Endothelial cell of umbilical vein (primary cell): Measurements from ENCODE around the gene RSKR. TPM values are rescaled to one million over a fixed set of nuclear protein-coding genes. Genes with fewer than 3 reads are reported as not detected.

Experiments used
- BruUV-seq: library from RNA; stranded (reverse); fragments of 400-500 nt; replicated peaks from 2 replicates; lab custom pipeline; 2021; lab: Mats Ljungman, UMichigan
- CTCF ChIA-PET: fragments of 300-600, 350-600 bp; sonication (Branson Sonifier 250); formaldehyde crosslinking; loops from one replicate; lab custom pipeline; 2021; ENCODE audit warnings: antibody characterized with exemption, inconsistent platforms; lab: Charles Lee
- POLR2A ChIA-PET: fragments of 300-600, 350-600 bp; sonication (Branson Sonifier 250); formaldehyde crosslinking; loops from one replicate; lab custom pipeline; 2021; ENCODE audit warnings: antibody characterized with exemption, inconsistent platforms; lab: Charles Lee
- DNase-seq: peaks from one replicate; pipeline ENCODE4 v3.0.0-alpha.2; 2011; ENCODE audit warnings: low read depth, low spot score
- FAIRE-seq: peaks from 2 replicates; lab custom pipeline; 2011; peaks lifted over from hg19 to GRCh38; lab: Jason Lieb, UNC
- H2AFZ ChIP-seq: 2 replicates; pipeline ENCODE4 v1.6.0; 2012; ENCODE audit warnings: low read depth, low read length, control low read depth, inconsistent platforms
- H3K27ac ChIP-seq: 2 replicates; pipeline ENCODE4 v1.5.1; 2011; ENCODE audit warnings: low read depth, mild to moderate bottlenecking, control low read depth, low read length, moderate library complexity; ENCODE audit not compliant: insufficient read depth
- H3K27me3 ChIP-seq, 2 experiments: 2 replicates each; pipeline versions ENCODE4 v1.6.0 to v1.6.1; 2011; ENCODE audit warnings: low read length in 2 of 2, mixed read lengths in 1 of 2; ENCODE audit not compliant: control insufficient read depth in 2 of 2, insufficient read depth in 2 of 2
- H3K36me3 ChIP-seq, 2 experiments: 2 replicates in 1 of 2; 3 replicates in 1 of 2; pipeline ENCODE4 v1.5.1; 2011; ENCODE audit warnings: low read length in 2 of 2, mild to moderate bottlenecking in 1 of 2, moderate library complexity in 1 of 2; ENCODE audit not compliant: control insufficient read depth in 2 of 2, insufficient read depth in 2 of 2; ENCODE audit errors: extremely low read depth in 1 of 2
- H3K4me1 ChIP-seq: 3 replicates; pipeline ENCODE4 v1.5.1; 2011; ENCODE audit warnings: mild to moderate bottlenecking, low read length; ENCODE audit not compliant: control insufficient read depth, insufficient read depth; ENCODE audit errors: extremely low read depth
- H3K4me2 ChIP-seq: 2 replicates; pipeline ENCODE4 v1.6.1; 2011; ENCODE audit warnings: low read length, control low read depth, mixed read lengths; ENCODE audit not compliant: insufficient read depth
- H3K4me3 ChIP-seq, 3 experiments: fragments of 200-600 bp in 1 of 3; sonication (generic), shearing (Covaris generic) in 1 of 3; replicated peaks in 1 of 3; 2 replicates each; pipeline ENCODE4 v1.5.1; 2011 to 2016; ENCODE audit warnings: control low read depth in 3 of 3, low read length in 3 of 3, mild to moderate bottlenecking in 2 of 3, inconsistent platforms in 1 of 3, low read depth in 1 of 3, moderate library complexity in 1 of 3; ENCODE audit not compliant: insufficient read depth in 1 of 3
- H3K79me2 ChIP-seq: 2 replicates; pipeline ENCODE4 v1.6.0; 2012; ENCODE audit warnings: low read length, inconsistent platforms; ENCODE audit not compliant: control insufficient read depth, insufficient read depth
- H3K9ac ChIP-seq: replicated peaks from 2 replicates; pipeline ENCODE3; 2011; ENCODE audit warnings: low read length, control low read depth; ENCODE audit not compliant: insufficient read depth; ENCODE audit errors: extremely low read depth
- H3K9me1 ChIP-seq: replicated peaks from 3 replicates; pipeline ENCODE4 v1.6.0; 2011; ENCODE audit warnings: mild to moderate bottlenecking, low read length; ENCODE audit not compliant: control insufficient read depth, insufficient read depth; ENCODE audit errors: extremely low read depth
- H3K9me3 ChIP-seq: replicated peaks from 2 replicates; pipeline ENCODE4 v1.5.1; 2012; ENCODE audit warnings: low read length, inconsistent platforms; ENCODE audit not compliant: control insufficient read depth, insufficient read depth
- H4K20me1 ChIP-seq: replicated peaks from 2 replicates; pipeline ENCODE3; 2011; ENCODE audit warnings: mild to moderate bottlenecking, low read length; ENCODE audit not compliant: control insufficient read depth, insufficient read depth; ENCODE audit errors: extremely low read depth
- CTCF ChIP-seq, 2 donors: IDR thresholded peaks; 1 replicate in 1 of 2; 2 replicates in 1 of 2; pipeline ENCODE4 v1.5.1; 2011; ENCODE audit warnings: low read length in 2 of 2, mild to moderate bottlenecking in 2 of 2, moderate library complexity in 2 of 2, control low read depth in 1 of 2, inconsistent platforms in 1 of 2, low read depth in 1 of 2; ENCODE audit not compliant: insufficient read depth in 1 of 2; ENCODE audit errors: extremely low read depth in 1 of 2
- EZH2 ChIP-seq: IDR thresholded peaks from 2 replicates; pipeline ENCODE4 v1.6.1; 2012; ENCODE audit warnings: borderline replicate concordance, low read depth, mild to moderate bottlenecking, moderate library complexity, low read length, inconsistent platforms; ENCODE audit not compliant: severe bottlenecking
- FOS ChIP-seq: IDR thresholded peaks from 2 replicates; pipeline ENCODE4 v1.6.1; 2011; ENCODE audit warnings: mild to moderate bottlenecking, low read length, moderate library complexity, borderline replicate concordance; ENCODE audit not compliant: insufficient read depth
- GATA2 ChIP-seq: IDR thresholded peaks from 2 replicates; pipeline ENCODE4 v1.7.0; 2011; ENCODE audit warnings: low read depth, mild to moderate bottlenecking, moderate library complexity, mixed read lengths, low read length; ENCODE audit not compliant: insufficient read length, insufficient read depth
- JUN ChIP-seq: IDR thresholded peaks from 2 replicates; pipeline ENCODE4 v1.6.1; 2011; ENCODE audit warnings: borderline replicate concordance, low read depth; ENCODE audit not compliant: insufficient read length, insufficient read depth
- MAX ChIP-seq: IDR thresholded peaks from 2 replicates; pipeline ENCODE4 v1.6.1; 2011; ENCODE audit not compliant: insufficient read depth, insufficient read length
- MYC ChIP-seq: IDR thresholded peaks from one replicate; pipeline ENCODE4 v1.6.1; 2011; ENCODE audit warnings: mild to moderate bottlenecking, low read depth, low read length
- POLR2A ChIP-seq: IDR thresholded peaks from 2 replicates; pipeline ENCODE4 v1.6.1; 2012; ENCODE audit warnings: low read depth, mild to moderate bottlenecking, control low read depth, low read length
- POLR2AphosphoS5 ChIP-seq: IDR thresholded peaks from 2 replicates; pipeline ENCODE4 v1.6.1; 2012; ENCODE audit warnings: low read depth, mild to moderate bottlenecking, control low read depth, low read length, moderate library complexity; ENCODE audit not compliant: insufficient read depth
- dilution Hi-C: fragments of 300-500 bp; cut with MboI; formaldehyde crosslinking; loops from one replicate; pipeline ENCODE4 v1.15.0; 2019; ENCODE audit warnings: low sequenced_read_pairs; ENCODE audit not compliant: extremely low pct_ligation_motif_present
- intact Hi-C: fragments of 100-400 bp; cut with micrococcal nuclease; formaldehyde crosslinking; loops from one replicate; pipeline ENCODE4 v1.10.0; 2022
- polyA plus RNA-seq, 4 experiments: library from polyadenylated mRNA; depleted of rRNA in 3 of 4; stranded (reverse) in 3 of 4; unstranded in 1 of 4; fragments of >200 nt; gene quantifications; 2 replicates each; pipeline versions ENCODE4 v1.2.1 to v1.2.3, GENCODE V29; 2011 to 2012; ENCODE audit warnings: missing spikeins in 1 of 4
- total RNA-seq: library from RNA; stranded (reverse); gene quantifications from 2 replicates; pipeline ENCODE4 v1.2.3, GENCODE V29; 2021

RSKR gene
- total and polyA plus RNA-seq, 2 donors (not counting 3 experiments of a cell fraction or from before 2014, with no cell fraction given), result 10.0 to 19.9 TPM

GRCh38 chr17:28579526-28579925, 34.5 kb downstream of the RSKR start:
- DNase-seq (no peak), FAIRE-seq (no peak)
- Histone ChIP-seq H3K4me2 (no peak overlapping the region), H4K20me1 (no peaks in the 10 kb centered on the region), H3K27ac (no peak overlapping the region), H3K4me1 (peaks cover 2% of the 10 kb centered on the region), H3K9me1 (no peaks in the 10 kb centered on the region), H3K9me3 (no peaks in the 10 kb centered on the region), H3K27me3 (no peaks in the 10 kb centered on the region), H3K79me2 (no peaks in the 10 kb centered on the region), H2AFZ (no peak overlapping the region), H3K4me3 (no peak overlapping the region), H3K36me3 (peaks cover 14 to 21% of the 10 kb centered on the region in 2 experiments), H3K9ac (no peak overlapping the region)
- TF ChIP-seq EZH2 (no peak), JUN (no peak), MAX (no peak), FOS (no peak), POLR2A (no peak), POLR2AphosphoS5 (no peak), CTCF (IDR thresholded peaks at IDR 0.05; ENCODE audit: extremely low read depth in 1 of 2, insufficient read depth in 1 of 2, low read depth in 1 of 2, low read length in 2 of 2) (no peak), GATA2 (no peak), MYC (no peak)
- intact Hi-C loops (no loop called here), dilution Hi-C loops (no loop called here)
- POLR2A ChIA-PET, result no interaction called here
- CTCF ChIA-PET, result interaction anchor here (0.7 kb wide), 1 partner anchor 17 kb away, joined by 3 read pairs; no protein-coding TSS in a partner anchor
- no TSS peak for BruUV-seq
